AG09319 (cell line): Measurements from ENCODE around the gene RAD50.

Source experiments
- DNase-seq: peaks from one replicate; pipeline ENCODE4 v3.0.0-alpha.2; 2010; ENCODE audit warnings: low read depth; ENCODE audit errors: extremely low read depth
- CTCF ChIP-seq: IDR thresholded peaks from 2 replicates; pipeline ENCODE4 v1.5.1; 2011; ENCODE audit warnings: low read depth, mild to moderate bottlenecking, inconsistent platforms, low read length, moderate library complexity

RAD50 gene

GRCh38 chr5:132663771-132664695, 107.3 kb downstream of the RAD50 start:
- DNase-seq = no peak
- TF ChIP-seq CTCF = no peak

GRCh38 chr5:132664696-132665209, 108.0 kb downstream of the RAD50 start:
- no peak for TF ChIP-seq CTCF
- no peak for DNase-seq

- no peak for DNase-seq
- TF ChIP-seq CTCF = no peak
These were observed 108.8 kb downstream of the RAD50 start for GRCh38 chr5:132665574-132666080.

- TF ChIP-seq CTCF = no peak
- no peak for DNase-seq
These were observed 109.7 kb downstream of the RAD50 start for GRCh38 chr5:132666310-132667123.

GRCh38 chr5:132667309-132667708, 110.5 kb downstream of the RAD50 start:
- no peak for TF ChIP-seq CTCF
- no peak for DNase-seq

GRCh38 chr5:132667761-132668705, 111.3 kb downstream of the RAD50 start:
- DNase-seq = no peak
- TF ChIP-seq CTCF = no peak
